HL-60/S4 (cell line): Measurements from ENCODE around the gene ITIH5.

Experiments used
- in situ Hi-C: fragments of 300-500 bp; cut with MboI; formaldehyde crosslinking; loops from 2 replicates; pipeline ENCODE4 v1.14.3; 2022; ENCODE audit warnings: low sequenced_read_pairs

The ITIH5 gene

DNA sequence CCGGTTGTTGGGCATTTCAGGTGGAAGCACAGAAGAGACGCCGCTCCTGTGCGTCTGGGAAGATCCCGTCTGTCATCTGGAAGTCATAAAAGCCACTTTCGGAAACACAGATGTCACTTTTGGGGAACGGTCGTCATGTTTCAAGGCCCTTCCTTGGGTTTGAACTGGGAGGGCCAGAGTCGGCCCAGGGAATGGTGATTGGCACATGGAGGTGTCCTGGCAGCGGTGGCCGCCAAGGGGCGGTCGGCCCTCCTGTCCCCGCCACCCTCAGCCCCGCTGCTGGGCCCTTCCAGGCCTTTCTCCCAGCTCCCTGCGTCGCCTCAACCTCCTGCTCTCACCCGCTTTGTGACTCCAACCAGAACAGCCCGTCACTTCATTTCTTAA, 140.8 kb downstream of the ITIH5 start:
- in situ Hi-C loops = loop anchor here (25.0 kb wide), 1 partner anchor 1761 kb away; no protein-coding TSS in a partner anchor

DNA sequence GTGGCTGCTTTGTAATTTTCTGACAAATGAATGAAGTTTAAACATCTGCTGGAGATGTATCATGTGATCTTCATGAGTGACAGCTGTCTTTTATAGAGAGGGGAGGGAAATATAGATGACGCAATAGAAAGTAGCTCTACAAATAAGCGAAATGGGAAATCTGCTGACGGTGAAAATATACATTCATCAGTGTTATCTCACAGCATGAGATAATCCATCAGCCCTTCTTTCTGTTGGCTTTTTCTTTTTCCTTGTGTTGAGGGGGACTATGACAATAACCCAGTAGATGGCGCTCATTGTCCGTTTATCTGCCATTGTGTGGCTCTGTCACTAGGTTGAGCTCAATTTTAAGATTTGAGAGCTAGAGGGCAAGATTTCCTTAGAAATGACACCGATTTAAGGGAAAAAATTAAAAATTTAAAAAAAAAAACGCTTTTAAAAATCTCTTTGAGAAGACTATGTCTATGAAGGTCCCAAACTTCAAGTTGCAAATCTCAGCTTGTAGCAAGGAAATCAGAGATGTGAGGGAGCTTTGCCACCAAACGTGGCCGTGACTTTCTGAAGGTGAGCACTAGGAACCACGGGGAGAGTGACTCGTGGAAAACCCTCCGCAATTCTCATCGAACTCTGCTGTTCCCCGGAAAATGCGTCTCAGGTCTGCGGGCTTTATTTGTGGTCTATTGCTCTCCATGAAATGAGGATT, 141.3 kb downstream of the ITIH5 start:
- in situ Hi-C loops = loop anchor here (25.0 kb wide), 1 partner anchor 1762 kb away; no protein-coding TSS in a partner anchor

GRCh38 chr10:7523656-7524055, 143.1 kb downstream of the ITIH5 start:
- in situ Hi-C loops = no loop called here

DNA sequence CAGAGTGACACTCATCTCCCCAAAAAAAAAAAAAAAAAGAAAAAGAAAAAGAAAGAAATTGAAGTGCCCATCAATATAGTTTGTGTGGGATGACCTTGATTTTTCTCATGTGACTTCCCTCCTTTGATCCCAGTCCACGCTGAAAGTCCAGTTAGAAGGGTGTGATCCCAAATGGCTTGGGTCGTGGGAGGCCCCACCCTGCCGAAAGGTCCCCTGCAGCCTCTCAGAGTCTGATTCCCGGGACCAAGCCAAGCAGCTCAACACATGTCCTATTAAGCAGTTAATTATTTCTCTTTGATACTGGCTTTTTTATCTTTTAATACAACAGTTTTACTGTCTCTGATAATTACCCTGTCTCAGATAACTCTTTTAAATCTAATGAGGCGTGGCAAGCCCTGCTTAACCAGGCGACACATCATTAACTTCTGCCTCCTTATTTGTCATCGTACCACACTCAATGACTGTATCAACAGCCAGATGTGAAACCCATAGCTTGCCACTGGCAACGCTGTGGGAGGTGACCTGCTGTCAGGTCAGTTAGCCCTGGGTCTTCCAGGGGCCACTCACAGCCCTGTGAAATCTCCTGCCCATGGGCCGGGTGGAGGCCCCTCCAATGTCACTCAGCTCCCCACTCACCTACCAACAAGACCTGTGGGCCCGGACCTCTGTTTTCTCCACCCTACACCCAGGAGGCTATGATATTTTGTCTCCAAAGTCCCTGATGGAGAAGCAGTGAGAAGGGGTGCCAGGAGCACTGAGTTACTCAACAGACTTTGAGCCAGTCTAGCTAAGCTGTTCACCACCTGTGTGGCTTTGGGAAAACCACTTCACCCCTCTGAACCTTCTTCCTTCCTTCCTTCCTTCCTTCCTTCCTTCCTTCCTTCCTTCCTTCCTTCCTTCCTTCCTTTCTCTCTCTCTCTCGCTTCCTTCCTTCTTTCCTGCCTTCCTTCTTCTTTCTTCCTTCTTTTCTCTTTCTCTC, 146.0 kb downstream of the ITIH5 start:
- in situ Hi-C loops = no loop called here

DNA sequence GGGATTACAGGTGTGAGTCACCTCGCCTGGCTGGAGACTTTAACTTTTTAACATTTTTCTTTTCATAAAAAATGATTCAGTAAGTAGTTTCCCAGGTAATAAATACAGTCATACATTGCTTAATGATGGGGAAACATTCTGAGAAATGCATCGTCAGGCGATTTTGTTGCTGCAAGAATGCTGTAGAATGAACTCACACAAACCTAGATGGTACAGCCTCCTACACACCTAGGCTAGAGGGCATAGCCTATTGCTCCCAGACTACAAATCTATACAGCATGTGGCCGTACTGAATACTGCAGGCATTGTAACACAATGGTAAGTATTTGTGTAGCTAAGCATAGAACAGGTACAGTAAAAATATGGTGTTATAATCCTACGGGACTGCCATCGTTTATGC, 147.4 kb downstream of the ITIH5 start:
- in situ Hi-C loops = no loop called here

GRCh38 chr10:7518693-7519092, 148.1 kb downstream of the ITIH5 start:
- in situ Hi-C loops = no loop called here

GRCh38 chr10:7515439-7515838, 151.3 kb downstream of the ITIH5 start:
- in situ Hi-C loops = no loop called here

DNA sequence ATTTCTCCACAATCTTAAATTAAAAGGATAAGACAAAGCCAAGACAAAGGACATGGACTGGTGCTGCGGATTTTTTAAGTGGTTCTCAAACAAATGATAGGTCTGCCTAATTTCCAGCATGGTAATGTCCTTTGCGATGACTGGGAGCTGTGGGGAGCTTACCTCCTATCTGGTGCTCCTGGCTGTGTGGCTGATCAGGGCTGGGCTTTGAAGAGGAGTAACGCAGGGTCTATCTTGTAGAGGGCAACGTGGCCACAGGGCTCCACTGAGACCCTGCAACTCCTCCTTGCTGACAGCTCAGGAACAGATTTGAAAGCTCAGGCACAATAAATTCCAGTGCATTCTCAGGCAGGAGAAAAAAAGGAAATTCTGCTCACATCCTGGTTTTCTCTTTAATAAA, 152.8 kb downstream of the ITIH5 start:
- in situ Hi-C loops = no loop called here

DNA sequence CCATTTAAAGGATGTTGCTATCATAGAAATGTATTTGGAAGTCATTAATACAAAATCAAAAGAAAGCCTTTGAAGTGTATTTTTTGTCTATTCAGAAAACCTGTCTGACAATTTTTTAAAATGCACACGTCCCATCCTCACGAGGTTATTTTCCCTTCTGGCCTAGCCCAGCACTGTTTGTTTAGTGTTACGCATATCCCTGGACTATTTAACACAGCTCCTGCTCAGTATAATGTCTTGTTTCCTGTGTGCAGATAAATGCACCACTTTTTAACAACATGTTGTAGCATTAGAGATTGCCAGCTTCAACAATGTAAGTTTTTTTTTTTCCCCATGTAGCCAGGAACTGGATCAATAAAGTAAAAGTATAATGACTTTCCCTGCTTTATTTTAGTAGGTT, 153.3 kb downstream of the ITIH5 start:
- in situ Hi-C loops = no loop called here

DNA sequence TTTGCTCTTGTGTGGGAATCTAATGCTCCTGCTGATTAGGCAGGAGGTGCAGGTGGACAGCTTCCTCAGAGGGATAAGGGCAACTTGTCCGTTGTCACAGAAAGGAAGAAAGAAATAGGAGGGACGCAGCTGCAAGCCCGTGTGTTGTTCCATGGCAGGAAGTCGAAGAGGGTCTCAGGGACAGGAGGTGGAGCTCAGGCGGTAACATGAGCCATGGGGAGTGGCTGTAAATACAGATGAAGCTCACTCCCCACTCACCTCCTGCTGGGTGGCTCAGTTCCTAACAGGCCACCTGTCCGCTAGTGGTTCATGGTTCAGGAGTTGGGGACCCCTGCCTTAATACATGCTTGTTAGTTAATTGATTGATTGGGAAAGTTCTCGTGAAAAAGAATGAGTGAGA, 154.3 kb downstream of the ITIH5 start:
- in situ Hi-C loops = no loop called here

DNA sequence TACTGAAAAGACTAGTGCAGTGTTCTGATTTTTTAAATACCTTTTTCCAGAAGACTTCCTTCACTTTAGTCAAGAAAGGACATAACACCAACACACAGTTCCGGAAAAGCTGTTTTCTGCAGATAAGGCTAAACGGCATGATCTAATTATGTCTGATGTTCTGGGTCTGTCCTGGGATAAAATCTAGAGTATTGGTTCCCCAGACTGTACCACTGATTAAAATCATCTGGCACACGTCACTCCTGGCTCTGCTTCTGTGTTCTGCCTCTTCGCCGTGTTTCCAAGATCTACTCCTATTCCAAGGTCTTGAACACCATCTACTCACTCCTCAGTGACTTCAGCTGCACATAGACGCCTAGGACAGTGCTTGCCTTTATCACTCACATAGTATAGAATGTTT, 155.2 kb downstream of the ITIH5 start:
- in situ Hi-C loops = no loop called here
